Neural progenitor cell (in vitro differentiated cells): Measurements from ENCODE around the gene PTRH1. TPM values are rescaled to one million over a fixed set of nuclear protein-coding genes. Genes with fewer than 3 reads are reported as not detected.

Experiments
- DNase-seq: peaks from one replicate; pipeline ENCODE4 v3.0.0-alpha.2; 2016; ENCODE audit warnings: low spot score
- H2AFZ ChIP-seq: fragments of 200-600 bp; sonication (generic); replicated peaks from 2 replicates; pipeline ENCODE4 v1.6.1; 2016; ENCODE audit warnings: antibody characterized with exemption
- H3F3A ChIP-seq: fragments of 200-600 bp; sonication (generic); 2 replicates; pipeline ENCODE4 v1.6.1; 2016; ENCODE audit warnings: antibody characterized with exemption, low read depth
- H3K27ac ChIP-seq: fragments of 200-600 bp; sonication (generic); 2 replicates; pipeline ENCODE4 v1.5.1; 2016; ENCODE audit warnings: mild to moderate bottlenecking
- H3K27me3 ChIP-seq: fragments of 200-600 bp; sonication (generic); 2 replicates; pipeline ENCODE4 v1.6.1; 2016; ENCODE audit warnings: mild to moderate bottlenecking, moderate library complexity
- H3K36me3 ChIP-seq: fragments of 200-600 bp; sonication (generic); 2 replicates; pipeline ENCODE4 v1.5.1; 2016
- H3K4me1 ChIP-seq: fragments of 200-600 bp; sonication (generic); 2 replicates; pipeline ENCODE4 v1.6.1; 2016; ENCODE audit warnings: mixed run types
- H3K4me2 ChIP-seq: fragments of 200-600 bp; sonication (generic); 2 replicates; pipeline ENCODE4 v1.6.1; 2016
- H3K4me3 ChIP-seq: fragments of 200-600 bp; sonication (generic); 2 replicates; pipeline ENCODE4 v1.5.1; 2016
- H3K79me2 ChIP-seq: fragments of 200-600 bp; sonication (generic); 2 replicates; pipeline ENCODE4 v1.6.1; 2016; ENCODE audit warnings: low read depth
- H3K9ac ChIP-seq: fragments of 200-600 bp; sonication (generic); 2 replicates; pipeline ENCODE4 v1.6.1; 2016
- H3K9me3 ChIP-seq: fragments of 200-600 bp; sonication (generic); 2 replicates; pipeline ENCODE4 v1.5.1; 2016; ENCODE audit warnings: low read depth
- H4K20me1 ChIP-seq: fragments of 200-600 bp; sonication (generic); 2 replicates; pipeline ENCODE4 v1.6.1; 2016; ENCODE audit warnings: low read depth
- H3K27ac Mint-ChIP-seq: 3 replicates; pipeline ENCODE4 v1.8.0; 2021; ENCODE audit warnings: mixed read lengths
- H3K27me3 Mint-ChIP-seq: 2 replicates; pipeline ENCODE4 v1.8.0; 2022; ENCODE audit warnings: low read depth, mild to moderate bottlenecking, inconsistent platforms, moderate library complexity, mixed read lengths; ENCODE audit not compliant: insufficient read depth
- H3K36me3 Mint-ChIP-seq: 3 replicates; pipeline ENCODE4 v1.8.0; 2021; ENCODE audit warnings: mixed read lengths
- H3K4me1 Mint-ChIP-seq: 3 replicates; pipeline ENCODE4 v1.8.0; 2021; ENCODE audit warnings: mixed read lengths
- H3K4me3 Mint-ChIP-seq: 3 replicates; pipeline ENCODE4 v1.8.0; 2021; ENCODE audit warnings: mild to moderate bottlenecking, moderate library complexity, mixed read lengths
- H3K9me3 Mint-ChIP-seq: 3 replicates; pipeline ENCODE4 v1.8.0; 2020; ENCODE audit warnings: mixed read lengths
- EZH2 ChIP-seq: fragments of 200-600 bp; sonication (generic); IDR thresholded peaks from 2 replicates; pipeline ENCODE4 v1.6.1; 2017; ENCODE audit warnings: antibody characterized with exemption, mild to moderate bottlenecking, moderate library complexity
- EZH2phosphoT487 ChIP-seq: fragments of 200-600 bp; sonication (generic); IDR thresholded peaks from 2 replicates; pipeline ENCODE4 v1.6.1; 2017; ENCODE audit warnings: antibody characterized with exemption
- total RNA-seq: library from RNA; depleted of rRNA; stranded (reverse); fragments of >200 nt; gene quantifications from 2 replicates; pipeline ENCODE4 v1.2.3, GENCODE V29; 2015; ENCODE audit warnings: low replicate concordance
- TF ChIP-seq, protein P1 (sequence below): fragments of 200-600 bp; sonication (generic); IDR thresholded peaks from 2 replicates; pipeline ENCODE4 v1.5.1; 2017; ENCODE audit warnings: antibody characterized with exemption, mild to moderate bottlenecking

Gene PTRH1
- total RNA-seq, 1 donor from 2014 or later, result 1.3 TPM

DNA sequence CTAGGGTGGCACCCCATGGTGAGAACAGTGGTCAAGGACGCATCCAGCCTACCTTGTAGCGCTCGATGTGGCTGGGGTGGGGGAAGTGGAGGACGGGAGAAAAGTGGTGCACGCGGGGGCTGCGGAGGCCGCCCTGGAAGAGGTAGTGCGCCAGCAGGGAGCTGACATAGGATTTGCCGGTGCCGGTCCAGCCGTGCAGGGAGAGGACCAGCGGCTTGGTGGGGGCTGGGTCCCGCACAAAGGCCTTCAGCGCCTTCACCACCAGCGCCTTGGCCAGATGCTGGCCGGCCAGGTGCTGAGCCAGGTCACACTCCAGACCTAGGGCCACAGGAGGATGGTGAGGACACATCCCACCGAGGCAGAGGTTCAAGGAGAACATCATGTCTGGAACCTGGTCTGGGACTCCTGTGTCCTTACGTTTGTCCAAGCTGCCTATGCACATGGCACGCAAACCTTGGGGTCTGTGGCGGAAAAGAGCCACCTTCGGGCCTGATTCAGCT is 18.8 kb upstream of the PTRH1 start:
- Histone ChIP-seq H3K27me3 (no peaks in the 10 kb centered on the region), H3F3A (peaks cover 10% of the 10 kb centered on the region), H4K20me1 (no peaks in the 10 kb centered on the region), H3K79me2 (no peaks in the 10 kb centered on the region), H3K27ac (no peak overlapping the region), H3K4me1 (peaks cover 13% of the 10 kb centered on the region), H3K36me3 (no peaks in the 10 kb centered on the region), H3K4me3 (peak overlapping the region; percentile 82), H2AFZ (no peak overlapping the region), H3K9me3 (no peaks in the 10 kb centered on the region), H3K4me2 (peak overlapping the region; percentile 80), H3K9ac (no peak overlapping the region)
- peaks cover 3% of the 10 kb centered on the region for H3K27me3 Mint-ChIP-seq
- no peak overlapping the region for H3K27ac Mint-ChIP-seq
- H3K36me3 Mint-ChIP-seq, result no peaks in the 10 kb centered on the region
- no peak for DNase-seq
- TF ChIP-seq EZH2phosphoT487, result no peak
- TF ChIP-seq EZH2, result no peak
- TF ChIP-seq, protein P1, sequence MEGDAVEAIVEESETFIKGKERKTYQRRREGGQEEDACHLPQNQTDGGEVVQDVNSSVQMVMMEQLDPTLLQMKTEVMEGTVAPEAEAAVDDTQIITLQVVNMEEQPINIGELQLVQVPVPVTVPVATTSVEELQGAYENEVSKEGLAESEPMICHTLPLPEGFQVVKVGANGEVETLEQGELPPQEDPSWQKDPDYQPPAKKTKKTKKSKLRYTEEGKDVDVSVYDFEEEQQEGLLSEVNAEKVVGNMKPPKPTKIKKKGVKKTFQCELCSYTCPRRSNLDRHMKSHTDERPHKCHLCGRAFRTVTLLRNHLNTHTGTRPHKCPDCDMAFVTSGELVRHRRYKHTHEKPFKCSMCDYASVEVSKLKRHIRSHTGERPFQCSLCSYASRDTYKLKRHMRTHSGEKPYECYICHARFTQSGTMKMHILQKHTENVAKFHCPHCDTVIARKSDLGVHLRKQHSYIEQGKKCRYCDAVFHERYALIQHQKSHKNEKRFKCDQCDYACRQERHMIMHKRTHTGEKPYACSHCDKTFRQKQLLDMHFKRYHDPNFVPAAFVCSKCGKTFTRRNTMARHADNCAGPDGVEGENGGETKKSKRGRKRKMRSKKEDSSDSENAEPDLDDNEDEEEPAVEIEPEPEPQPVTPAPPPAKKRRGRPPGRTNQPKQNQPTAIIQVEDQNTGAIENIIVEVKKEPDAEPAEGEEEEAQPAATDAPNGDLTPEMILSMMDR, result no peak
- no peaks in the 10 kb centered on the region for H3K9me3 Mint-ChIP-seq
- H3K4me1 Mint-ChIP-seq, result peaks cover 28% of the 10 kb centered on the region
- H3K4me3 Mint-ChIP-seq, result peak overlapping the region; percentile 86

DNA sequence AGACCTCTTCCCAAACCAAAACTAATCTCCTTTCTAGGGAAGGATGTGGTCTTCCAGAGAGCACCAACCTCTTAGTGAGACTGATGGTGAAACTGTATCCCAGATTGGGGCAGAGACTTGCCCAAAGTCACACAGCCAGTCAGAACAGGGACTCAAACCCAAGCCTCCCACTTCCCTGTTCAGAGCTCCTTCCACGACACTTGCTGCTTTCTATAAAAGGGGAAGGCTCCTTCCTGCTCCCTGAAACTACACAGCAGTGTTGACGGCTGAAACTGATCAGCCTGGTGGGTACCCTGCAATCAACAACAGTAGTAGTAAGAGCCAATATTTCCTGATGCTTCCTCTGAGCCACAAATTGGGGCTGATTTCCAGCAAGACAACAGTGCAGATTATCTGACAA is 18.2 kb upstream of the PTRH1 start:
- Histone ChIP-seq H3K27me3 (no peaks in the 10 kb centered on the region), H3F3A (peaks cover 10% of the 10 kb centered on the region), H3K9me3 (no peaks in the 10 kb centered on the region), H3K79me2 (no peaks in the 10 kb centered on the region), H2AFZ (no peak overlapping the region), H3K4me2 (no peak overlapping the region), H3K9ac (no peak overlapping the region), H3K27ac (no peak overlapping the region), H4K20me1 (no peaks in the 10 kb centered on the region), H3K4me3 (no peak overlapping the region), H3K36me3 (no peaks in the 10 kb centered on the region), H3K4me1 (peaks cover 13% of the 10 kb centered on the region)
- H3K9me3 Mint-ChIP-seq, result no peaks in the 10 kb centered on the region
- H3K36me3 Mint-ChIP-seq, result no peaks in the 10 kb centered on the region
- peaks cover 28% of the 10 kb centered on the region for H3K4me1 Mint-ChIP-seq
- peak overlapping the region; percentile 86 for H3K4me3 Mint-ChIP-seq
- peaks cover 3% of the 10 kb centered on the region for H3K27me3 Mint-ChIP-seq
- H3K27ac Mint-ChIP-seq, result no peak overlapping the region
- DNase-seq, result no peak
- TF ChIP-seq EZH2phosphoT487, result no peak
- TF ChIP-seq EZH2, result no peak
- TF ChIP-seq, protein P1, result no peak

DNA sequence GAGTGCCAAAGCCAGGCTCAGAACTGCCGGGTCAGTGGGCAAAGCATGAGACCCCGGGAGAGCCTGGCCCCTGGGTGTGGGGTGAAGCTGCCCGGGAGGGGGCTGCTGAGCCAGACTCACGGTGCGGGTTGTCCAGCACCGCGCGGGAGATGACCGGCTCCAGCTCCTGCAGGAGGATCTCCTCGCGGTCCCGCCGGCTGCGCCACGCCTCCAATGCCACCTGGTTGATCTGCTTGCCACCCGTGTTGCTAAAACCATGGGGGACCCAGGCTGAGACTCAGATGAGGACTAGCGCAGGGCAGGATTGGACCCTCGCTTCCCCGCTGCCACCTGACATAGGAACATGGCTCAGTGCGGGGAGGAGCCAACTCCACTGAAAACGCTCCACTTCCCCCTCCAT is 17.0 kb upstream of the PTRH1 start:
- no peak for DNase-seq
- Mint-ChIP-seq H3K9me3 (no peaks in the 10 kb centered on the region), H3K27ac (peak overlapping the region; percentile 83), H3K4me3 (no peak overlapping the region), H3K4me1 (peaks cover 28% of the 10 kb centered on the region), H3K27me3 (peaks cover 3% of the 10 kb centered on the region), H3K36me3 (no peaks in the 10 kb centered on the region)
- TF ChIP-seq EZH2, result no peak
- no peak for TF ChIP-seq EZH2phosphoT487
- TF ChIP-seq, protein P1, result no peak
- Histone ChIP-seq H3K36me3 (no peaks in the 10 kb centered on the region), H3K27me3 (no peaks in the 10 kb centered on the region), H3K27ac (no peak overlapping the region), H3K9me3 (no peaks in the 10 kb centered on the region), H2AFZ (no peak overlapping the region), H3K4me1 (peaks cover 13% of the 10 kb centered on the region), H3K4me2 (no peak overlapping the region), H3F3A (peaks cover 10% of the 10 kb centered on the region), H3K4me3 (no peak overlapping the region), H4K20me1 (no peaks in the 10 kb centered on the region), H3K9ac (no peak overlapping the region), H3K79me2 (no peaks in the 10 kb centered on the region)
